Memory B cell (primary cell): ENCODE results near the gene CNTD1.
"Not testable (repeated sequence)": the region's sequence is repeated elsewhere in the genome, so short reads cannot be mapped to it uniquely, and the experiment has no call there.

Experiments used
- ATAC-seq: fragments of 150-1000 bp; cut with Tn5 transposase; 2 replicates; pipeline ENCODE4 v1.10.0; 2021; ENCODE audit warnings: low read depth, mild to moderate bottlenecking, moderate library complexity
- DNase-seq, 2 donors: peaks; one replicate each; pipeline ENCODE4 v3.0.0; 2022; ENCODE audit warnings: low spot score in 2 of 2
- H3K27ac Mint-ChIP-seq: one replicate; pipeline ENCODE4 v1.8.0; 2022; ENCODE audit warnings: mild to moderate bottlenecking, moderate library complexity, mixed read lengths
- H3K27me3 Mint-ChIP-seq: one replicate; pipeline ENCODE4 v1.8.0; 2022; ENCODE audit warnings: mixed read lengths
- H3K36me3 Mint-ChIP-seq: one replicate; pipeline ENCODE4 v1.8.0; 2022; ENCODE audit warnings: mild to moderate bottlenecking, mixed read lengths
- H3K4me1 Mint-ChIP-seq: one replicate; pipeline ENCODE4 v1.8.0; 2022; ENCODE audit warnings: mixed read lengths
- H3K4me3 Mint-ChIP-seq: one replicate; pipeline ENCODE4 v1.8.0; 2022; ENCODE audit warnings: mild to moderate bottlenecking, moderate library complexity, mixed read lengths
- H3K9me3 Mint-ChIP-seq: one replicate; pipeline ENCODE4 v1.8.0; 2022; ENCODE audit warnings: mixed read lengths

The CNTD1 gene

GRCh38 chr17:42852351-42852750, 53.7 kb downstream of the CNTD1 start:
- ATAC-seq (no peak), DNase-seq (no peak)
- Mint-ChIP-seq H3K27me3 (peaks cover 4% of the 10 kb centered on the region), H3K4me3 (no peak overlapping the region), H3K9me3 (no peaks in the 10 kb centered on the region), H3K27ac (no peak overlapping the region), H3K36me3 (no peaks in the 10 kb centered on the region), H3K4me1 (no peaks in the 10 kb centered on the region)

- H3K27me3 Mint-ChIP-seq, result peaks cover 4% of the 10 kb centered on the region
- no peaks in the 10 kb centered on the region for H3K36me3 Mint-ChIP-seq
- no peak for ATAC-seq
- H3K4me3 Mint-ChIP-seq, result no peak overlapping the region
- no peaks in the 10 kb centered on the region for H3K9me3 Mint-ChIP-seq
- no peaks in the 10 kb centered on the region for H3K4me1 Mint-ChIP-seq
- H3K27ac Mint-ChIP-seq, result no peak overlapping the region
- no peak for DNase-seq
Observed at GRCh38 chr17:42853004-42853403, 54.3 kb downstream of the CNTD1 start.

GRCh38 chr17:42853597-42853967, 54.9 kb downstream of the CNTD1 start:
- Mint-ChIP-seq H3K27me3 (peaks cover 5% of the 10 kb centered on the region), H3K9me3 (no peaks in the 10 kb centered on the region), H3K27ac (no peak overlapping the region), H3K36me3 (no peaks in the 10 kb centered on the region), H3K4me1 (no peaks in the 10 kb centered on the region), H3K4me3 (no peak overlapping the region)
- DNase-seq, result no peak
- no peak for ATAC-seq

DNA sequence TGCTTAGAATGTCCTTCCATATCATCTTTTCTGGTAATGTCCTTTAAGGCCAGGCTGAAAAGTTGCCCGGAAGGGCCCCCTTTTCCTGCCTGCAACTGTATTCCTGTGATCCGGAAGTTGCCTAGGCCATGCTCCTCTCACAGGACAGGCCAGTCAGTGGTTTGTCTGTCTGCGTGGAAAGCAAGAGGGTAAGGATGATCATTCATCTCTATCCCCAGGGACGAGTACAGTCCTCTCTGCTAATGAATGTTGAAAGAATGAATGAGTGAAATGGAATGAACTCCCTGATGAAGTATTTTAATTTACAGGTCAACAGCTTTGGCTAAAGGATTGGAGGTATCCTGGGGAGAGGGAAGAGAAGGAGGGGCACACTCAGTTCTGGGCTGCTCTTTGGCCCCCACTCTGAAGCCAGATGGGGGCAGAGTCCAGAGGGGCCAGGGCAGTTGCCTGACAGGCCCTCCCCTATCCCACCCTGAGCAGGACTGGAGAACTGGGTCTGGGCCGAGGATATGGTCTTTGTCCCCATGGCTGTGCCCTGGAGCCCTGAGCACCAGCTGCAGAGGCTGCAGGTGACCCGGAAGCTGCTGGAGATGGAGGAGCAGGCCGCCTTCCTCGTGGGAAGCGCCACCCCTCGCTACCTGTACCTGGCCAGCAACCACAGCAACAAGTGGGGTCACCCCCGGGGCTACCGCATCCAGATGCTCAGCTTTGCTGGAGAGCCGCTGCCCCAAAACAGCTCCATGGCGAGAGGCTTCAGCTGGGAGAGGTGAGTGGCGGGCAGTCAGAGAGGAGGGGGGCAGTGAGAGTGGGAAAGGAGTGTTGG, 55.5 kb downstream of the CNTD1 start:
- peaks cover 5% of the 10 kb centered on the region for H3K27me3 Mint-ChIP-seq
- no peak overlapping the region for H3K4me3 Mint-ChIP-seq
- H3K9me3 Mint-ChIP-seq, result no peaks in the 10 kb centered on the region
- DNase-seq (no peak), ATAC-seq (no peak)
- H3K27ac Mint-ChIP-seq, result no peak overlapping the region
- H3K36me3 Mint-ChIP-seq, result no peaks in the 10 kb centered on the region
- no peaks in the 10 kb centered on the region for H3K4me1 Mint-ChIP-seq

- ATAC-seq (no peak), DNase-seq (no peak)
- no peaks in the 10 kb centered on the region for H3K4me1 Mint-ChIP-seq
- no peaks in the 10 kb centered on the region for H3K36me3 Mint-ChIP-seq
- H3K9me3 Mint-ChIP-seq, result no peaks in the 10 kb centered on the region
- no peak overlapping the region for H3K27ac Mint-ChIP-seq
- peaks cover 5% of the 10 kb centered on the region for H3K27me3 Mint-ChIP-seq
- H3K4me3 Mint-ChIP-seq, result no peak overlapping the region
Observed at GRCh38 chr17:42855048-42855596, 56.5 kb downstream of the CNTD1 start.

DNA sequence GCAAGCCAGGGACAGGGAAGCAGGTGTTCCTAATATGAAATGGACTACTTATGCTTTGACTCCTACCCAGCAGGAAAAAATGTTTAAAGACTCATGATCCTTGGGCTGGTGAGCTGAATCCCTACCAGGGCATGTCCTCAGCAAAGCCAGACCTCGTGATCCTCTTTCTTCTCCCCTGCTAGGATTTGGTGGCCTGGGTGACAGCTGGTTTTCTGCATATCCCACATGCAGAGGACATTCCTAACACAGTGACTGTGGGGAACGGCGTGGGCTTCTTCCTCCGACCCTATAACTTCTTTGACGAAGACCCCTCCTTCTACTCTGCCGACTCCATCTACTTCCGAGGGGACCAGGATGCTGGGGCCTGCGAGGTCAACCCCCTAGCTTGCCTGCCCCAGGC, 57.4 kb downstream of the CNTD1 start:
- H3K36me3 Mint-ChIP-seq, ATAC-seq, H3K4me3 Mint-ChIP-seq, H3K27ac Mint-ChIP-seq, H3K4me1 Mint-ChIP-seq, DNase-seq, H3K27me3 Mint-ChIP-seq, H3K9me3 Mint-ChIP-seq: not testable (repeated sequence)

DNA sequence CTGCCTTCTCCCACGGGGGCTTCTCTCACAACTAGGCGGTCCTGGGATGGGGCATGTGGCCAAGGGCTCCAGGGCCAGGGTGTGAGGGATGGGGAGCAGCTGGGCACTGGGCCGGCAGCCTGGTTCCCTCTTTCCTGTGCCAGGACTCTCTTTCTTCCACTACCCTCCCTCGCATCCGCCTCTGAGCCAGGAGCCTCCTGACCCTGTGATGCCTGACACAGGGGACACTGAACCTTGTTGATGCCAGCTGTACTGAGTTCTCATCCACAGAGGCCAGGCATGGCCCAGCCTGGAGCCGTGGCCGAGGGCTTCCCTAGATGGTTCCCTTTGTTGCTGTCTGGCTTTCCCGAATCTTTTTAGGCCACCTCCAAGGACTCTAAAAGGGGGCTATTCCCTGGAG, 57.9 kb downstream of the CNTD1 start:
- DNase-seq, ATAC-seq, H3K4me3 Mint-ChIP-seq, H3K27me3 Mint-ChIP-seq, H3K36me3 Mint-ChIP-seq, H3K9me3 Mint-ChIP-seq, H3K4me1 Mint-ChIP-seq, H3K27ac Mint-ChIP-seq: not testable (repeated sequence)

DNA sequence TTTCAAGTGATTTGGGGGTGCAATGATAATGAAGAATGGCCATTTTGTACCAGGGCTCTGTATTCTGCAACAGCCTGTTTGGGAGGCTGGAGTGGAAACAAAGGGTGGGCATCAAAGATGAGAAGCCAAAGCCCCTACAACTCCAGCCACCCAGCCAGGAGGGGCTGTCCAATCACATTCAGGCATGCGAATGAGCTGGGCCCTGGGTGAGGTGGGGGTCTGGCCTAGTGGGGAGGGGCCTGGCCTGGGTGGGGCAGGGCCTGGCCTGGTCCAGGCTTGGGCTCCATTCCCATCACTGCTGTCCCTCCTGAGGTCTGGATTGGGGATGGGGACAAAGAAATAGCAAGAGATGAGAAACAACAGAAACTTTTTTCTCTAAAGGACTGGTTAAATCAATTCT, 58.7 kb downstream of the CNTD1 start:
- Mint-ChIP-seq H3K4me3 (no peak overlapping the region), H3K4me1 (no peaks in the 10 kb centered on the region), H3K27me3 (peaks cover 7% of the 10 kb centered on the region), H3K9me3 (no peaks in the 10 kb centered on the region), H3K27ac (no peak overlapping the region), H3K36me3 (no peaks in the 10 kb centered on the region)
- DNase-seq (no peak), ATAC-seq (no peak)
